H1 (cell line): ENCODE data around the gene SCO1. TPM values are rescaled to one million over a fixed set of nuclear protein-coding genes. Genes with fewer than 3 reads are reported as not detected.

ENCODE experiments used
- CTCF ChIA-PET: fragments of 300-600 bp; sonication (Branson Sonifier 250); formaldehyde crosslinking; loops from one replicate; lab custom pipeline; 2021; ENCODE audit not compliant: partially characterized antibody; lab: Charles Lee
- POLR2A ChIA-PET: fragments of 300-600 bp; sonication (Branson Sonifier 250); formaldehyde crosslinking; loops from one replicate; lab custom pipeline; 2021; ENCODE audit warnings: inconsistent platforms; ENCODE audit not compliant: partially characterized antibody; lab: Charles Lee
- DNase-seq, 2 experiments: peaks; one replicate each; pipeline versions ENCODE4 v3.0.0 to v3.0.0-alpha.2; 2010 to 2022; ENCODE audit warnings: low spot score in 2 of 2, low read depth in 1 of 2, mixed read lengths in 1 of 2
- FAIRE-seq: peaks from 2 replicates; lab custom pipeline; 2011; peaks lifted over from hg19 to GRCh38; lab: Jason Lieb, UNC
- H2AFZ ChIP-seq: 2 replicates; pipeline ENCODE4 v1.8.1; 2012; ENCODE audit warnings: low read length, inconsistent platforms
- H2AK5ac ChIP-seq: 2 replicates; pipeline ENCODE4 v1.6.1; 2013; ENCODE audit warnings: low read depth, low read length
- H2BK120ac ChIP-seq: replicated peaks from 2 replicates; pipeline ENCODE3; 2013; ENCODE audit warnings: low read depth, low read length, inconsistent platforms
- H2BK12ac ChIP-seq: 2 replicates; pipeline ENCODE4 v1.6.1; 2013; ENCODE audit warnings: low read depth, low read length
- H2BK15ac ChIP-seq: 2 replicates; pipeline ENCODE4 v1.6.1; 2013; ENCODE audit warnings: low read length
- H2BK20ac ChIP-seq: 2 replicates; pipeline ENCODE4 v1.6.1; 2013; ENCODE audit warnings: low read length
- H2BK5ac ChIP-seq: 2 replicates; pipeline ENCODE4 v1.6.1; 2013; ENCODE audit warnings: low read depth, low read length
- H3K14ac ChIP-seq: 2 replicates; pipeline ENCODE4 v1.6.1; 2013; ENCODE audit warnings: inconsistent platforms; ENCODE audit not compliant: insufficient read length
- H3K18ac ChIP-seq: 2 replicates; pipeline ENCODE4 v1.6.1; 2013; ENCODE audit warnings: low read length; ENCODE audit errors: extremely low read depth
- H3K23ac ChIP-seq: 2 replicates; pipeline ENCODE4 v1.6.1; 2013; ENCODE audit warnings: inconsistent platforms; ENCODE audit not compliant: insufficient read length
- H3K23me2 ChIP-seq: 2 replicates; pipeline ENCODE4 v1.6.1; 2013; ENCODE audit warnings: low read depth, low read length
- H3K27ac ChIP-seq: 2 replicates; pipeline ENCODE4 v1.6.1; 2011; ENCODE audit warnings: low read depth, low read length, inconsistent platforms
- H3K27me3 ChIP-seq, 4 experiments: replicated peaks in 1 of 4; 1 replicate in 1 of 4; 2 replicates in 3 of 4; pipeline versions ENCODE4 v1.6.1 to v1.8.1; 2011 to 2013; ENCODE audit warnings: low read length in 3 of 4, mild to moderate bottlenecking in 3 of 4, inconsistent platforms in 2 of 4, mixed read lengths in 2 of 4, moderate library complexity in 1 of 4; ENCODE audit not compliant: control insufficient read depth in 3 of 4, insufficient read depth in 3 of 4; ENCODE audit errors: extremely low read depth in 1 of 4
- H3K36me3 ChIP-seq, 4 experiments: 2 replicates each; pipeline versions ENCODE4 v1.6.1 to v1.8.1; 2011 to 2013; ENCODE audit warnings: mild to moderate bottlenecking in 4 of 4, low read length in 3 of 4, moderate library complexity in 2 of 4, control low read depth in 1 of 4, inconsistent platforms in 1 of 4; ENCODE audit not compliant: insufficient read depth in 4 of 4, control insufficient read depth in 2 of 4
- H3K4ac ChIP-seq: replicated peaks from 2 replicates; pipeline ENCODE3; 2013; ENCODE audit warnings: low read length, low read depth, mixed read lengths, inconsistent platforms; ENCODE audit not compliant: insufficient read length
- H3K4me1 ChIP-seq, 4 experiments: replicated peaks in 1 of 4; 1 replicate in 1 of 4; 2 replicates in 3 of 4; pipeline versions ENCODE4 v1.6.1 to v1.8.1; 2011 to 2013; ENCODE audit warnings: low read length in 3 of 4, inconsistent platforms in 2 of 4, mixed read lengths in 1 of 4; ENCODE audit not compliant: insufficient read depth in 4 of 4, control insufficient read depth in 3 of 4
- H3K4me2 ChIP-seq, 2 experiments: 2 replicates each; pipeline versions ENCODE4 v1.6.1 to v1.8.1; 2011 to 2013; ENCODE audit warnings: low read depth in 2 of 2, low read length in 2 of 2, control low read depth in 1 of 2, inconsistent platforms in 1 of 2, mild to moderate bottlenecking in 1 of 2; ENCODE audit not compliant: insufficient read depth in 1 of 2
- H3K4me3 ChIP-seq, 4 experiments: fragments of 200-600, 300-600 bp in 1 of 4; sonication (generic), shearing (Covaris generic), sonication (Bioruptor Twin) in 1 of 4; 2 replicates each; pipeline versions ENCODE4 v1.5.1 to v1.8.1; 2011 to 2016; ENCODE audit warnings: low read length in 4 of 4, low read depth in 3 of 4, control low read depth in 2 of 4, inconsistent platforms in 2 of 4, mild to moderate bottlenecking in 2 of 4, mixed read lengths in 1 of 4, moderate library complexity in 1 of 4; ENCODE audit not compliant: insufficient read depth in 2 of 4; ENCODE audit errors: extremely low read depth in 1 of 4
- H3K56ac ChIP-seq: replicated peaks from 2 replicates; pipeline ENCODE3; 2013; ENCODE audit warnings: low read depth, mild to moderate bottlenecking, mixed read lengths, low read length, inconsistent platforms; ENCODE audit not compliant: insufficient read length
- H3K79me1 ChIP-seq: 2 replicates; pipeline ENCODE4 v1.6.1; 2013; ENCODE audit warnings: low read depth, low read length, control low read depth
- H3K79me2 ChIP-seq, 2 experiments: 2 replicates each; pipeline versions ENCODE4 v1.6.1 to v1.8.1; 2012 to 2013; ENCODE audit warnings: low read length in 2 of 2, mild to moderate bottlenecking in 2 of 2, inconsistent platforms in 1 of 2; ENCODE audit not compliant: insufficient read depth in 2 of 2, control insufficient read depth in 1 of 2
- H3K9ac ChIP-seq, 4 experiments: replicated peaks in 1 of 4; 1 replicate in 1 of 4; 2 replicates in 3 of 4; pipeline versions ENCODE4 v1.6.1 to v1.8.1; 2011 to 2013; ENCODE audit warnings: low read depth in 3 of 4, low read length in 3 of 4, control low read depth in 2 of 4, mild to moderate bottlenecking in 2 of 4, moderate library complexity in 2 of 4, inconsistent platforms in 1 of 4; ENCODE audit errors: extremely low read depth in 1 of 4
- H3K9me3 ChIP-seq, 2 experiments: 2 replicates each; pipeline versions ENCODE4 v1.6.1 to v1.8.1; 2012 to 2013; ENCODE audit warnings: mild to moderate bottlenecking in 2 of 2, moderate library complexity in 2 of 2, control low read depth in 1 of 2, inconsistent platforms in 1 of 2, low read depth in 1 of 2, low read length in 1 of 2, mixed read lengths in 1 of 2; ENCODE audit not compliant: insufficient read depth in 2 of 2
- H4K20me1 ChIP-seq, 2 experiments: replicated peaks in 1 of 2; 2 replicates each; pipeline versions ENCODE3 to v1.8.1; 2011 to 2013; ENCODE audit warnings: inconsistent platforms in 2 of 2, low read length in 2 of 2, mild to moderate bottlenecking in 1 of 2; ENCODE audit not compliant: insufficient read depth in 2 of 2, control insufficient read depth in 1 of 2
- H4K5ac ChIP-seq: 2 replicates; pipeline ENCODE4 v1.6.1; 2013; ENCODE audit warnings: low read length, low read depth, mixed read lengths, inconsistent platforms; ENCODE audit not compliant: insufficient read length
- H4K8ac ChIP-seq: 2 replicates; pipeline ENCODE4 v1.8.0; 2013; ENCODE audit warnings: mild to moderate bottlenecking, moderate library complexity, low read length, inconsistent platforms; ENCODE audit not compliant: insufficient read depth; ENCODE audit errors: extremely low read depth
- H4K91ac ChIP-seq: replicated peaks from 2 replicates; pipeline ENCODE3; 2013; ENCODE audit warnings: low read length, mixed read lengths, inconsistent platforms; ENCODE audit not compliant: insufficient read length
- EZH2 ChIP-seq: fragments of 200-600 bp; sonication (generic); IDR thresholded peaks from 2 replicates; pipeline ENCODE4 v1.7.1; 2012; ENCODE audit warnings: low read depth, mild to moderate bottlenecking, moderate library complexity, low read length, inconsistent platforms; ENCODE audit not compliant: severe bottlenecking
- GTF2F1 ChIP-seq: IDR thresholded peaks from 2 replicates; pipeline ENCODE4 v1.6.1; 2012; ENCODE audit warnings: low read depth, low read length, improper control_type of control experiment, borderline replicate concordance
- JUND ChIP-seq: IDR thresholded peaks from 2 replicates; pipeline ENCODE4 v1.6.1; 2011; ENCODE audit warnings: mild to moderate bottlenecking, improper control_type of control experiment, low read length
- MAFK ChIP-seq: IDR thresholded peaks from 2 replicates; pipeline ENCODE4 v1.6.1; 2012; ENCODE audit warnings: low read depth, mild to moderate bottlenecking, improper control_type of control experiment, low read length
- NRF1 ChIP-seq: IDR thresholded peaks from 2 replicates; pipeline ENCODE4 v1.6.1; 2011; ENCODE audit warnings: mild to moderate bottlenecking, low read depth, low read length, improper control_type of control experiment
- POLR2A ChIP-seq, 2 experiments: IDR thresholded peaks; 1 replicate in 1 of 2; 2 replicates in 1 of 2; pipeline ENCODE4 v1.6.1; 2011; ENCODE audit warnings: low read depth in 2 of 2, low read length in 2 of 2, mild to moderate bottlenecking in 2 of 2; ENCODE audit errors: control extremely low read depth in 1 of 2
- SRF ChIP-seq: IDR thresholded peaks from 2 replicates; pipeline ENCODE4 v1.6.1; 2011; ENCODE audit warnings: mild to moderate bottlenecking, low read depth, low read length, moderate library complexity
- WGBS, 2 experiments: shearing (Covaris generic) in 1 of 2; methylation state at CpG; one replicate each; pipeline versions ENCODE4 v1.1.6 to v1.1.7; 2013 to 2015; ENCODE audit warnings: low lambda C conversion rate in 2 of 2, mixed read lengths in 2 of 2, inconsistent platforms in 1 of 2, low coverage in 1 of 2, missing lambda C conversion rate in 1 of 2; ENCODE audit not compliant: insufficient replicate concordance in 2 of 2, insufficient coverage in 1 of 2, insufficient read length in 1 of 2; ENCODE audit errors: extremely low coverage in 1 of 2, missing lambda C conversion rate in 1 of 2; 5-methylcytosine and 5-hydroxymethylcytosine counted together
- long read RNA-seq, 2 experiments: library from RNA in 1 of 2; library from capped mRNA in 1 of 2; stranded (forward); transcript quantifications; one replicate each; pipeline ENCODE4 v2.0.0, GENCODE V29; 2021; ENCODE audit warnings: inconsistent platforms in 1 of 2
- polyA minus RNA-seq, 3 experiments: library from RNA; depleted of rRNA, polyadenylated mRNA; stranded (reverse); fragments of >200 nt; gene quantifications; 1 replicate in 2 of 3; 2 replicates in 1 of 3; pipeline ENCODE4 v1.2.3, GENCODE V29; 2011
- polyA plus RNA-seq, 7 experiments: library from polyadenylated mRNA; depleted of rRNA in 3 of 7; stranded (reverse) in 5 of 7; unstranded in 2 of 7; fragments of >200 nt in 5 of 7; fragments of 200-250 nt in 2 of 7; gene quantifications; 1 replicate in 5 of 7; 2 replicates in 1 of 7; 4 replicates in 1 of 7; pipeline versions ENCODE4 v1.2.1 to v1.2.3, GENCODE V29; 2011 to 2013; ENCODE audit warnings: missing spikeins in 2 of 7, mixed read lengths in 2 of 7
- total RNA-seq: library from RNA; stranded (reverse); fragmentation: NEBNext Ultra II Directional; extraction: Animal tissue kit (Norgen Biotek cat#: 25700); gene quantifications from 2 replicates; pipeline ENCODE4 v1.2.1, GENCODE V29; 2021

Gene SCO1
- 60.3 and 61.8 TPM in 2 replicates for total RNA-seq
- polyA plus RNA-seq (2011; rRNA removed), result 16.6 and 18.7 TPM in 2 replicates
- 24.3 TPM for polyA plus RNA-seq (2011; cell fraction: cytosol; rRNA removed)
- 34.1 TPM for polyA plus RNA-seq (2011; cell fraction: nucleus; rRNA removed)
- polyA plus RNA-seq (2012, experiment 1 of 2), result 26.2 to 37.1 TPM (median 31.3 TPM) in 4 replicates
- 7.5 TPM for polyA plus RNA-seq (2012, experiment 2 of 2)
- polyA plus RNA-seq (2013, experiment 1 of 2), result 24.2 TPM
- polyA plus RNA-seq (2013, experiment 2 of 2), result 28.4 TPM
- polyA minus RNA-seq (2011; rRNA and poly(A)+ RNA removed), result 19.4 and 25.1 TPM in 2 replicates
- polyA minus RNA-seq (2011; cell fraction: cytosol; rRNA and poly(A)+ RNA removed), result 36.3 TPM
- polyA minus RNA-seq (2011; cell fraction: nucleus; rRNA and poly(A)+ RNA removed), result 74.1 TPM
- long read RNA-seq, experiment 1, full-length matches to known transcripts, result 30 of 66 reads
- long read RNA-seq, experiment 1, partial matches to known transcripts, result 14 of 66 reads
- long read RNA-seq, experiment 1, other reads (novel, unspliced or antisense), result 22 of 66 reads
- long read RNA-seq, experiment 2, partial matches to known transcripts, result 2 of 2 reads
- long read RNA-seq, experiment 2, other reads (novel, unspliced or antisense), result 0 of 2 reads

DNA sequence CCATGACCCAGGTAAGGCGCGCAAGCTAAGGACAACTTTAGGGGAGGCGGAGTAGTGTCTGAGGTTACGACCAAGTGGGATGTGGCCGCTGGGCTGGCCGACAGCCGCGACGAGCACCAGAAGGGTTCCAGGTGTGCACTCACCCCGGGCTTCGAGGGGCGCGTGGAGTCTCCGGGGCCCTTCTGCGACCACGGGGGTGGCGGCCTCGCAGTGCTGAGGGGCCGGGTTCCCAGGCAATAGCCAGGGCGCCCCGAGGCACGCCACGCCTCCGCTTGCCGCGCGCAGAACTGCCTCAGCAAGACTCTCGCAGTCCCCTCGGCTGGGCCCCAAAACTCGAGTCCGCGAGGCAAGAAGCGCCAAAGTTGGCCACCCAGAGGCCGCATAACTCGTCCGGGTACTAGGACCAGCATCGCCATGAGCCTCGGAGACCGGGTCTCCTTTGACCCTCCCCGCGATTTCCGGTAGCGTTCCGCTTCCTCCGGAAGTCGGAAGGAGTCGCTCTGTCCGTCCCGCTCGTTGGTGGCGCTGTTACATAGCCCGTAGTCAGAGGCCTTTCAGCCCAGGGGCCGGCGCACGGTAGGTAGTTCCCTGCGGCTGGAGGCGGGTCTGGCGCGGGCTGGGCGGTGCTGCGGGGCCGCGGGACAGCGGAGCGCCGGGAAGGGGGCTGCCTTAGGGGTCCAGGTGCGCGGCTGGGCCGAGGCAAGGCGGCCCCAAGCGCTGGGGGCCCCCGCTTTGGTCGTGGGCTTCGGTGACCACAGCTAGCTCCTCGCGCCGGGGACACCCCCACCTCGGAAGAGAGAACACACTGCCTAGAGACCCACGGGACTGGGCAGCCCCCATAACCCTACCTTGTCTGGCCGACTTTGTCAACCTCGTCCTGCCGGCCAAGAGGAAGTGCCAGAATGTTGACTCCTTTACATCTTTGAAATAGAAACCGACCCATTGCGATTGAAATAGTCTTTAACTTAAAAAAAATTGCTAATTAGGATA lies at the start of gene SCO1, which contains the start of gene ADPRM:
Gene SCO1 (minus strand): TSS at position 442 of the 990 bp plus-strand sequence. CDS start 26 bp downstream, at position 416.
Gene ADPRM (plus strand): TSS at position 503 of the 990 bp plus-strand sequence. CDS start 7,333 bp downstream, outside the sequence.
- CTCF ChIA-PET, result interaction anchor here (1.6 to 2.5 kb wide), 3 partner anchors 39 to 68 kb away, joined by 4 to 9 read pairs (median 7); no protein-coding TSS in a partner anchor
- H4K5ac ChIP-seq, result peak within 1 kb of the TSS; percentile 72
- no peaks in the 10 kb centered on the region for H3K27me3 ChIP-seq
- 0 out of 2 replicates have a peak within 1 kb of the TSS, but pooled peaks have one; percentile 27 for H2AK5ac ChIP-seq
- H3K4ac ChIP-seq, result peak within 1 kb of the TSS; percentile 84
- H2BK12ac ChIP-seq, result no peak within 1 kb of the TSS
- peak within 1 kb of the TSS; percentile 71 to 92 (median 90) for H3K9ac ChIP-seq
- H3K23me2 ChIP-seq, result peaks cover 3% of the 10 kb centered on the region; the same call in 1 of the 2 replicates
- peak within 1 kb of the TSS; percentile 76 to 97 (median 84) for H3K4me3 ChIP-seq
- H2BK20ac ChIP-seq, result no peak within 1 kb of the TSS
- H3K79me2 ChIP-seq, result peaks cover 8 to 57% of the 10 kb centered on the region in 2 experiments
- H3K27ac ChIP-seq, result peak within 1 kb of the TSS; percentile 85
- no peak for FAIRE-seq
- WGBS, 2 experiments, result 2% methylated on average over 52 of the region's 84 CpGs; no CpG with 5 or more reads in 1 of the 2 experiments
- peaks cover 2% of the 10 kb centered on the region; the same call in 1 of the 2 replicates for H3K79me1 ChIP-seq
- POLR2A ChIA-PET, result interaction anchor here (1.0 to 2.2 kb wide), 5 partner anchors 8 to 36 kb away, joined by 3 to 9 read pairs (median 3); partner anchors contain the start of gene TMEM220
- peak; percentile 81 to 90 for DNase-seq
- peak within 1 kb of the TSS; percentile 66; the same call in 1 of the 2 replicates for H2BK5ac ChIP-seq
- peak within 1 kb of the TSS; percentile 97 for H3K56ac ChIP-seq
- no peak within 1 kb of the TSS for H3K23ac ChIP-seq
- H4K91ac ChIP-seq, result peak within 1 kb of the TSS; percentile 1
- no peak within 1 kb of the TSS for H2BK120ac ChIP-seq
- H3K18ac ChIP-seq, result peak within 1 kb of the TSS; percentile 85
- H4K20me1 ChIP-seq, result peaks cover 0 to 5% of the 10 kb centered on the region in 2 experiments
- no peak within 1 kb of the TSS for H2BK15ac ChIP-seq
- H3K4me2 ChIP-seq, result peak within 1 kb of the TSS; percentile 79 to 91
- H3K4me1 ChIP-seq, result no peaks in the 10 kb centered on the region
- H3K36me3 ChIP-seq, result peaks cover 0 to 35% (median 16%) of the 10 kb centered on the region in 4 experiments; a peak in 6 of 8 replicates
- no peaks in the 10 kb centered on the region for H3K9me3 ChIP-seq
- peak within 1 kb of the TSS; percentile 91 for H4K8ac ChIP-seq
- H2AFZ ChIP-seq, result peak within 1 kb of the TSS; percentile 51; the same call in 1 of the 2 replicates
- H3K14ac ChIP-seq, result no peak within 1 kb of the TSS
- no peak for TF ChIP-seq JUND
- no peak for TF ChIP-seq NRF1
- TF ChIP-seq POLR2A (IDR thresholded peaks at IDR 0.05; ENCODE audit: control extremely low read depth in 1 of 2, low read depth in 2 of 2, low read length in 2 of 2), result peak in 1 of 2 experiments; percentile 97; a peak in 2 of 3 replicates
- no peak for TF ChIP-seq EZH2
- TF ChIP-seq SRF, result no peak
- no peak for TF ChIP-seq MAFK
- TF ChIP-seq GTF2F1, result no peak; the same call in 1 of the 2 replicates
